Measurements from ENCODE around the gene MYH13.
A peak's percentile ranks its signal among the peaks of the same experiment; 100 is the strongest.

The MYH13 gene

DNA sequence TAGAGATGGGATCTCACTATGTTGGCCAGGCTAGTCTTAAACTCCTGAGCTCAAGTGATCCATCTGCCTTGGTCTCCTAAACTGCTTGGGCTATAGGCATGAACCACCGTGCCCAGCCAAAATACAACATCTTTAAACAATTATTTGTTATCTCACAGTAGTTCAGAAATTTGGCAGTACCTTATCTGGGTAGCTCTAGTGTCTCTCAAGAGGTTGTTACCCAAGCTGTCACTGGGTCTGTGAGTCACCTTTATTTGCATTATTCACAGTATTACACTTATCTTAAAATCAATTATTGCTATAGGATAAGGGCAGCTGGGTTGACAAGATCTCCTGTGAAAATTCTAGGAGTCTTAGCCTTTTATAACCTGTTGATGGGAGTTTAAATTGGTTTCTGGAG, 110.4 kb downstream of the MYH13 start:
- Histone ChIP-seq H3K27ac (replicated peaks) (no peak overlapping the region), H3K4me3 (replicated peaks; ENCODE audit: insufficient read depth, low read length) (no peak overlapping the region), H3K27me3 (ENCODE audit: insufficient read depth, poor library complexity, severe bottlenecking) (no peaks in the 10 kb centered on the region)
- DNase-seq (ENCODE audit: low read depth in 1 of 2, low spot score in 1 of 2) = no peak
- TF ChIP-seq GABPA (IDR thresholded peaks at IDR 0.05; ENCODE audit: low read depth) = no peak
- no peak for TF ChIP-seq SPI1 (IDR thresholded peaks at IDR 0.05; ENCODE audit: borderline replicate concordance, low read depth)
- TF ChIP-seq POLR2AphosphoS5 (IDR thresholded peaks at IDR 0.05; ENCODE audit: low read depth) = no peak
- no peak for TF ChIP-seq REST (IDR thresholded peaks at IDR 0.05; ENCODE audit: insufficient replicate concordance, low read depth)
- TF ChIP-seq, protein P1, sequence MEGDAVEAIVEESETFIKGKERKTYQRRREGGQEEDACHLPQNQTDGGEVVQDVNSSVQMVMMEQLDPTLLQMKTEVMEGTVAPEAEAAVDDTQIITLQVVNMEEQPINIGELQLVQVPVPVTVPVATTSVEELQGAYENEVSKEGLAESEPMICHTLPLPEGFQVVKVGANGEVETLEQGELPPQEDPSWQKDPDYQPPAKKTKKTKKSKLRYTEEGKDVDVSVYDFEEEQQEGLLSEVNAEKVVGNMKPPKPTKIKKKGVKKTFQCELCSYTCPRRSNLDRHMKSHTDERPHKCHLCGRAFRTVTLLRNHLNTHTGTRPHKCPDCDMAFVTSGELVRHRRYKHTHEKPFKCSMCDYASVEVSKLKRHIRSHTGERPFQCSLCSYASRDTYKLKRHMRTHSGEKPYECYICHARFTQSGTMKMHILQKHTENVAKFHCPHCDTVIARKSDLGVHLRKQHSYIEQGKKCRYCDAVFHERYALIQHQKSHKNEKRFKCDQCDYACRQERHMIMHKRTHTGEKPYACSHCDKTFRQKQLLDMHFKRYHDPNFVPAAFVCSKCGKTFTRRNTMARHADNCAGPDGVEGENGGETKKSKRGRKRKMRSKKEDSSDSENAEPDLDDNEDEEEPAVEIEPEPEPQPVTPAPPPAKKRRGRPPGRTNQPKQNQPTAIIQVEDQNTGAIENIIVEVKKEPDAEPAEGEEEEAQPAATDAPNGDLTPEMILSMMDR (IDR thresholded peaks at IDR 0.05; ENCODE audit: insufficient read depth, low read length) = no peak

DNA sequence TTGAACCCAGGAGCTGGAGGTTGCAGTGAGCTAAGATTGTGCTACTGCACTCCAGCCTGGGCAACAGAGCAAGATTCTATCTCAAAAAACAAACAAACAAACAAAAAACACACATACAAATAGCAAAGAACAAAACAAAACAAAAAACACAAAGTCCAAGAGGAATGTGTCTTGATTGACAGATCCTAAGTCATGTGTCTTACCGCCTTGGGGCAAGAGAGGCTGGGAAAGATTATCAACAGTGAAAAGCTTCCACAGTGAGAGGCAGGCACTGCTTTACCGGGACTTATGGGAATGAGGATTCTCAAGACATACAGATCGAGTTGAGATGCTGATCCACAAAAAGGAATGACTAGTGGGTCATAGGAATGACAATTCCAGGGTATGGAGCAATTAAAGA, 111.7 kb downstream of the MYH13 start:
- DNase-seq (ENCODE audit: low read depth in 1 of 2, low spot score in 1 of 2) = no peak
- TF ChIP-seq SPI1 (IDR thresholded peaks at IDR 0.05; ENCODE audit: borderline replicate concordance, low read depth) (no peak), POLR2AphosphoS5 (IDR thresholded peaks at IDR 0.05; ENCODE audit: low read depth) (no peak), GABPA (IDR thresholded peaks at IDR 0.05; ENCODE audit: low read depth) (no peak), REST (IDR thresholded peaks at IDR 0.05; ENCODE audit: insufficient replicate concordance, low read depth) (no peak)
- TF ChIP-seq, protein P1 (IDR thresholded peaks at IDR 0.05; ENCODE audit: insufficient read depth, low read length) = no peak
- H3K27ac ChIP-seq (replicated peaks) = no peak overlapping the region
- no peak overlapping the region for H3K4me3 ChIP-seq (replicated peaks; ENCODE audit: insufficient read depth, low read length)
- no peaks in the 10 kb centered on the region for H3K27me3 ChIP-seq (ENCODE audit: insufficient read depth, poor library complexity, severe bottlenecking)

GRCh38 chr17:10251212-10251948, 121.4 kb downstream of the MYH13 start:
- TF ChIP-seq GABPA (IDR thresholded peaks at IDR 0.05; ENCODE audit: low read depth) = no peak
- peak; percentile 72 for TF ChIP-seq REST (IDR thresholded peaks at IDR 0.05; ENCODE audit: insufficient replicate concordance, low read depth)
- H3K27me3 ChIP-seq (ENCODE audit: insufficient read depth, poor library complexity, severe bottlenecking) = no peaks in the 10 kb centered on the region
- no peak overlapping the region for H3K4me3 ChIP-seq (replicated peaks; ENCODE audit: insufficient read depth, low read length)
- no peak for DNase-seq (ENCODE audit: low read depth in 1 of 2, low spot score in 1 of 2)
- no peak overlapping the region for H3K27ac ChIP-seq (replicated peaks)

Data from HL-60 (cell line).